NB4 (cell line): ENCODE results near the gene NRXN3.

Experiments used
- CTCF ChIP-seq: IDR thresholded peaks from one replicate; pipeline ENCODE4 v1.5.1; 2012; ENCODE audit warnings: low read depth, low read length
- MAX ChIP-seq: IDR thresholded peaks from 2 replicates; pipeline ENCODE4 v1.6.1; 2011; ENCODE audit warnings: low read depth, low read length
- MYC ChIP-seq: IDR thresholded peaks from 2 replicates; pipeline ENCODE4 v1.6.1; 2011; ENCODE audit warnings: low read depth, low read length
- POLR2A ChIP-seq: IDR thresholded peaks from 2 replicates; pipeline ENCODE4 v1.6.1; 2011; ENCODE audit warnings: mild to moderate bottlenecking; ENCODE audit not compliant: insufficient read length; ENCODE audit errors: extremely low read depth

GRCh38 chr14:79011091-79011919 lies 841.1 kb downstream of the NRXN3 start:
- TF ChIP-seq CTCF (peak; percentile 4), POLR2A (no peak), MYC (no peak), MAX (no peak)
